Retinal pigment epithelial cell (primary cell): ENCODE measurements around the gene PNPLA5.

Experiments used
- DNase-seq: peaks from one replicate; pipeline ENCODE4 v3.0.0-alpha.2; 2010; ENCODE audit warnings: low read depth
- H3K4me3 ChIP-seq: 2 replicates; pipeline ENCODE4 v1.5.1; 2011; ENCODE audit warnings: mild to moderate bottlenecking, low read length, control low read depth, moderate library complexity
- TF ChIP-seq, protein P1 (sequence below): conservative IDR thresholded peaks from 2 replicates; pipeline ENCODE4 v1.5.1; 2011; ENCODE audit warnings: low read depth, low read length, control low read depth, inconsistent platforms

The PNPLA5 gene

GRCh38 chr22:43860126-43860525 lies 31.7 kb downstream of the PNPLA5 start:
- H3K4me3 ChIP-seq = no peak overlapping the region
- TF ChIP-seq, protein P1, sequence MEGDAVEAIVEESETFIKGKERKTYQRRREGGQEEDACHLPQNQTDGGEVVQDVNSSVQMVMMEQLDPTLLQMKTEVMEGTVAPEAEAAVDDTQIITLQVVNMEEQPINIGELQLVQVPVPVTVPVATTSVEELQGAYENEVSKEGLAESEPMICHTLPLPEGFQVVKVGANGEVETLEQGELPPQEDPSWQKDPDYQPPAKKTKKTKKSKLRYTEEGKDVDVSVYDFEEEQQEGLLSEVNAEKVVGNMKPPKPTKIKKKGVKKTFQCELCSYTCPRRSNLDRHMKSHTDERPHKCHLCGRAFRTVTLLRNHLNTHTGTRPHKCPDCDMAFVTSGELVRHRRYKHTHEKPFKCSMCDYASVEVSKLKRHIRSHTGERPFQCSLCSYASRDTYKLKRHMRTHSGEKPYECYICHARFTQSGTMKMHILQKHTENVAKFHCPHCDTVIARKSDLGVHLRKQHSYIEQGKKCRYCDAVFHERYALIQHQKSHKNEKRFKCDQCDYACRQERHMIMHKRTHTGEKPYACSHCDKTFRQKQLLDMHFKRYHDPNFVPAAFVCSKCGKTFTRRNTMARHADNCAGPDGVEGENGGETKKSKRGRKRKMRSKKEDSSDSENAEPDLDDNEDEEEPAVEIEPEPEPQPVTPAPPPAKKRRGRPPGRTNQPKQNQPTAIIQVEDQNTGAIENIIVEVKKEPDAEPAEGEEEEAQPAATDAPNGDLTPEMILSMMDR = no peak
- DNase-seq = no peak

- H3K4me3 ChIP-seq = no peak overlapping the region
- no peak for DNase-seq
- TF ChIP-seq, protein P1 = no peak
These were observed 32.2 kb downstream of the PNPLA5 start for GRCh38 chr22:43859621-43860020.

DNA sequence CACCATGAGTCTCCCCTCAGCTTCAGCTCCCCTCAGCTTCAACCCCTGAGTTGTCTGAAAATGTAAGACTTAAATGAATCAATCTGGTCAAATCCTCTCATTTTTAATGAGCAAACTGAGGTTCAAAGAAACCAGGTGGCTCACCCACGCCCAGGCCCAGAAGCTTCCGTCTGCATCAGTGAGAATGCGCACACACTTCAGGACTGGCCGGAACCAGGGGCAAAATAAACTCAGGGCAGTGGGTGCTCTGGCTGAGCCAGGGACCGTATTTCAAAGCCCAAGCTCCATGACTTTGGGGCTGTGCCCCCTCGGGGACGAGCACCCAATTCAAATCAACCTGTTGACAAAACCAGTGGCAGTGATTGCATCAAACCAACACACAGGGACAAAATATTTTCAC lies 32.6 kb downstream of the PNPLA5 start:
- DNase-seq = no peak
- H3K4me3 ChIP-seq = no peak overlapping the region
- TF ChIP-seq, protein P1 = no peak

GRCh38 chr22:43858156-43858895 lies 33.5 kb downstream of the PNPLA5 start:
- TF ChIP-seq, protein P1 = no peak
- DNase-seq = no peak
- no peak overlapping the region for H3K4me3 ChIP-seq

DNA sequence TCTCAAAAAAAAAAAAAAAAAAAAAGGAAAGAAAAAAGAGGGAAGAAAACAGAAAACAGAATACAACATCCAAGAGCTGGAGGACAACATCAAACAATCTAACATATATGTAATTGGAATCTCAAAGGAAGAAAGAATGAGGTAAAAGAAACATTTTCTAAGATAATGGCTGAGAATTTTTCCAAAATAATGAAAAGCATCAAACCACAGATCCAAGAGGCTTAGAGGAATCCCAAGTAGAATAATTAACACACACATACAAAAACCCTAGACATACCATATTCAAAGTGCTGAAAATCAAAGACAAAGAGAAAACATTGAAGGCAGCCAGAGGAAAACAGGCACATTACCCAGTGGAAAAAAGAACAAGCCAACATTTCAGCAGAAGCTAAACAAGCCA lies 34.4 kb downstream of the PNPLA5 start:
- DNase-seq = no peak
- TF ChIP-seq, protein P1 = no peak
- no peak overlapping the region for H3K4me3 ChIP-seq

DNA sequence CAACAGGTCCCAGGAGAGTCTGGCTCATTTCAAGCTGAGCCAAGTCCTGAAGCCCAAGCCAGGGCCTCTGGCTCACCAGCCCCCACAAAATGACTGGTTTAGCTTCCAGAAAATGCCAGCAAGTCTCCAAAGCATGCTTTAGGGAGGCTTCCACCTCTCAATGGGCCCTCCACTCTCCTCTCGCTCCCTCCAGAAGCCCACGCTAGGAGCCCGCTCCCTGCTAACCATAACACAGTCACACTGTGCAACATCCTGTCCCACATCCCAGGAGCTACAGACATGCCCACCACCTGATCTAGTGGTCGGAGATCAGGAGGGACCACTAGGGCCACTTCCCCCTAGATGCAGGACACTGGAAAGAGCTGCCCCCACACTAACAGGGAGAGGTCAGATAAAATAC lies 36.4 kb downstream of the PNPLA5 start:
- no peak overlapping the region for H3K4me3 ChIP-seq
- no peak for DNase-seq
- TF ChIP-seq, protein P1 = no peak

DNA sequence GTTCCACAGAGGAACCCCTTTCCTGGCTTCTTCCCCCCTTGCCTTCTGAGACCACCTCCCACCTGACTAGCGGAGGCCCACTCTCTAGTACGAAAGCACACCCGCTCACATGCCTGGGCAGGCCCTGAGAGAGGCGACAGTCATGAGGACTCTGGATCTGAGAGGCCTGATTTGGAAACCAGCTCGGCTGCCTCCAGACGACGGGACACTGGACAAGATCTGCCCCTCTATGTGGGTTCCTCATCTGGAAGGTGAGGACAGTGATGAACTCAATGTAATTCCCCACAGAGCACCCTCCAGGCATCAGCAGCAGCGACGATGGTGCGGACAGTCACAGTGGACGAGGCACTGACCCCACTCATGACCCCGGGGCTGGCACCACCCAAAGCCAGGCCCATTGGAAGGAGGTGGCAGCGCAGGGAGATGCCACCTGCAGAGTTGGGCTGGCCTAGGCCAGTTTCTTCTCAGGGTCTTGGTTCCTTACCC lies 37.0 kb downstream of the PNPLA5 start:
- TF ChIP-seq, protein P1 = no peak
- no peak for DNase-seq
- no peak overlapping the region for H3K4me3 ChIP-seq
